Suprapubic skin (tissue), 4 donors: ENCODE measurements around the gene THOC6. TPM values are rescaled to one million over a fixed set of nuclear protein-coding genes. Genes with fewer than 3 reads are reported as not detected.
A peak's percentile ranks its signal among the peaks of the same experiment; 100 is the strongest.

Experiments used
- DNase-seq, 2 donors: peaks; one replicate each; pipeline ENCODE4 v3.0.0-alpha.2; 2019; ENCODE audit warnings: low spot score in 2 of 2
- H3K27ac ChIP-seq: fragments of 200-600 bp; sonication (generic); one replicate; pipeline ENCODE4 v1.5.1; 2019
- H3K27me3 ChIP-seq: fragments of 200-600 bp; sonication (generic); one replicate; pipeline ENCODE4 v1.5.1; 2019
- H3K36me3 ChIP-seq: fragments of 200-600 bp; sonication (generic); one replicate; pipeline ENCODE4 v1.5.1; 2019
- H3K4me1 ChIP-seq: fragments of 200-600 bp; sonication (generic); one replicate; pipeline ENCODE4 v1.5.1; 2019
- H3K4me3 ChIP-seq: fragments of 200-600 bp; sonication (generic); one replicate; pipeline ENCODE4 v1.5.1; 2019; ENCODE audit warnings: mild to moderate bottlenecking
- H3K9me3 ChIP-seq: fragments of 200-600 bp; sonication (generic); one replicate; pipeline ENCODE4 v1.5.1; 2019
- EP300 ChIP-seq: sonication (generic); formaldehyde crosslinking; IDR thresholded peaks from one replicate; pipeline ENCODE4 v1.6.1; 2017; ENCODE audit warnings: antibody characterized with exemption
- POLR2A ChIP-seq, 2 donors: fragments of 450-650 bp; IDR thresholded peaks; one replicate each; pipeline ENCODE4 v1.6.1; 2017; ENCODE audit warnings: antibody characterized with exemption in 2 of 2, mild to moderate bottlenecking in 2 of 2, moderate library complexity in 2 of 2
- POLR2AphosphoS5 ChIP-seq, 3 donors: sonication (generic); formaldehyde crosslinking; IDR thresholded peaks; one replicate each; pipeline ENCODE4 v1.6.1; 2017; ENCODE audit warnings: antibody characterized with exemption in 3 of 3
- WGBS: methylation state at CpG from one replicate; pipeline ENCODE4 v1.1.5; 2018; 5-methylcytosine and 5-hydroxymethylcytosine counted together
- total RNA-seq, 4 donors: library from RNA; depleted of rRNA; stranded (reverse); fragments of >200 nt; gene quantifications; one replicate each; pipeline ENCODE4 v1.1.0, GENCODE V29; 2016
- TF ChIP-seq, protein P1 (sequence below), 2 donors: fragments of 200-600 bp in 1 of 2; fragments of 450-650 bp in 1 of 2; sonication (generic) in 1 of 2; IDR thresholded peaks; one replicate each; pipeline ENCODE4 v1.5.1; 2016 to 2019; ENCODE audit warnings: antibody characterized with exemption in 2 of 2, mild to moderate bottlenecking in 1 of 2, moderate library complexity in 1 of 2

THOC6 gene
- total RNA-seq, 4 donors from 2014 or later: 15.8 to 27.0 (median 24.9) TPM

DNA sequence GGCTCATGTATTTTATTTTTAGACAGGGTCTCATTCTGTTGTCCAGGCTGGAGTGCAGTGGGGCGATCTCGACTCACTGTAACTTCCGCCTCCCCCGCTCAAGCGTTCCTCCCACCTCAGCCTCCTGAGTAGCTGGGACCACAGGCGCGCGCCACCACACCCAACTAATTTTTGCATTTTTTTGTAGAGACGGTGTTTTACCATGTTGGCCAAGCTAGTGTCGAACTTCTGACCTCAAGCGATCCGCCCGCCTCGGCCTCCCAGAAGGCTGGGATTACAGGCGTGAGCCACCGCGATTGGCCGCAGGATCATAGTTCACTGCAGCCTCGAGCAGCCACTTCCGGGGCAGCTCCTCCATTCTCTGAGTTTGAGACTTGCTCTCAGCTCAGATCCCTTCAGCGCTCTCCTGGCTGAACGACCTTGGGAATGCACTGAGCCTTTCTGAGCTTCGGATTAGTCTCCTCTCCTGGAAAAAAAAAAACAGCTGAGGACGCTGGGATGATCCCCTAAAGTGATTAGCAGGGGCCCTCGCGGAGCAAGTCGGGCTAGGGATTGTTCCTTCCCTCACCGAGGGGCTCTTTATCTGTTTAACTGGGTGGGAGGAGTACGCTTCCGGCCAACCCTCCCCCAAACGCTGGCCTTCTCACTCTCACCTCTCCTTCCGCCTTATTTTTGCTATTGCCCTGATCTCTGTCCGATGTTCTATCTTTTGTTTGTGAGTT, 42.5 kb upstream of the THOC6 start:
- TF ChIP-seq, protein P1, sequence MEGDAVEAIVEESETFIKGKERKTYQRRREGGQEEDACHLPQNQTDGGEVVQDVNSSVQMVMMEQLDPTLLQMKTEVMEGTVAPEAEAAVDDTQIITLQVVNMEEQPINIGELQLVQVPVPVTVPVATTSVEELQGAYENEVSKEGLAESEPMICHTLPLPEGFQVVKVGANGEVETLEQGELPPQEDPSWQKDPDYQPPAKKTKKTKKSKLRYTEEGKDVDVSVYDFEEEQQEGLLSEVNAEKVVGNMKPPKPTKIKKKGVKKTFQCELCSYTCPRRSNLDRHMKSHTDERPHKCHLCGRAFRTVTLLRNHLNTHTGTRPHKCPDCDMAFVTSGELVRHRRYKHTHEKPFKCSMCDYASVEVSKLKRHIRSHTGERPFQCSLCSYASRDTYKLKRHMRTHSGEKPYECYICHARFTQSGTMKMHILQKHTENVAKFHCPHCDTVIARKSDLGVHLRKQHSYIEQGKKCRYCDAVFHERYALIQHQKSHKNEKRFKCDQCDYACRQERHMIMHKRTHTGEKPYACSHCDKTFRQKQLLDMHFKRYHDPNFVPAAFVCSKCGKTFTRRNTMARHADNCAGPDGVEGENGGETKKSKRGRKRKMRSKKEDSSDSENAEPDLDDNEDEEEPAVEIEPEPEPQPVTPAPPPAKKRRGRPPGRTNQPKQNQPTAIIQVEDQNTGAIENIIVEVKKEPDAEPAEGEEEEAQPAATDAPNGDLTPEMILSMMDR (IDR thresholded peaks at IDR 0.05): no peak
- no peak for TF ChIP-seq EP300
- H3K36me3 ChIP-seq: no peaks in the 10 kb centered on the region
- H3K9me3 ChIP-seq: no peaks in the 10 kb centered on the region
- peaks cover 7% of the 10 kb centered on the region for H3K27me3 ChIP-seq
- DNase-seq: no peak
- WGBS: 67% methylated on average over 31 of the region's 33 CpGs
- peaks cover 39% of the 10 kb centered on the region for H3K4me1 ChIP-seq
- no peak overlapping the region for H3K27ac ChIP-seq
- H3K4me3 ChIP-seq: peak overlapping the region; percentile 80

- no peaks in the 10 kb centered on the region for H3K36me3 ChIP-seq
- WGBS: 80% methylated on average over 4 of the region's 4 CpGs
- peaks cover 7% of the 10 kb centered on the region for H3K27me3 ChIP-seq
- peaks cover 45% of the 10 kb centered on the region for H3K4me1 ChIP-seq
- no peak overlapping the region for H3K27ac ChIP-seq
- TF ChIP-seq POLR2A (IDR thresholded peaks at IDR 0.05): no peak
- no peak for TF ChIP-seq POLR2AphosphoS5 (IDR thresholded peaks at IDR 0.05)
- TF ChIP-seq EP300: no peak
- TF ChIP-seq, protein P1 (IDR thresholded peaks at IDR 0.05): no peak
- no peak overlapping the region for H3K4me3 ChIP-seq
- no peak for DNase-seq
- no peaks in the 10 kb centered on the region for H3K9me3 ChIP-seq
Observed at GRCh38 chr16:2981899-2982250, 42.0 kb upstream of the THOC6 start.

GRCh38 chr16:2982402-2982801, 41.4 kb upstream of the THOC6 start:
- Histone ChIP-seq H3K4me3 (no peak overlapping the region), H3K36me3 (no peaks in the 10 kb centered on the region), H3K9me3 (no peaks in the 10 kb centered on the region), H3K4me1 (peaks cover 48% of the 10 kb centered on the region), H3K27me3 (peaks cover 13% of the 10 kb centered on the region), H3K27ac (no peak overlapping the region)
- no peak for DNase-seq
- WGBS: 65% methylated on average over 5 of the region's 5 CpGs
- TF ChIP-seq, protein P1 (IDR thresholded peaks at IDR 0.05): no peak
- TF ChIP-seq POLR2AphosphoS5 (IDR thresholded peaks at IDR 0.05): no peak
- no peak for TF ChIP-seq POLR2A (IDR thresholded peaks at IDR 0.05)
- TF ChIP-seq EP300: no peak

DNA sequence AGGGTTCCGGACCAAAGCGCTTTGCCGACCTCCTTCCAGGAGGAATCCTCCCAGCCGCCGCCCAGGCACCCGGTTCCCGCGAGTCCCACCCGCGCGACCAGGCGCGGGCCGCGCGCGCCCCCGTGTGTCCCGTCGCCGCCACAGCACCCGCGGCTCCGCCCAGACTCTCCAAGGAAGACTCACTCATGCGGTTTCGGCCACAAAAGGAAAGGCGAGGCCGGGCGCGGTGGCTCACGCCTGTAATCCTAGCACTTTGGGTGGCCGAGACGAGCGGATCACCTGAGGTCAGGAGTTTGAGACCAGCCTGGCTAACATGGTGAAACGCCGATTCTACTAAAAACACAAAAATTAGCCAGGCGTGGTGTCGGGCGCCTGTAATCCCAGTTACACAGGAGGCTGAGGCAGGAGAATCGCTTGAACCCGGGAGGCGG, 40.1 kb upstream of the THOC6 start:
- no peak overlapping the region for H3K27ac ChIP-seq
- 10% methylated on average over 33 of the region's 42 CpGs for WGBS
- H3K36me3 ChIP-seq: no peaks in the 10 kb centered on the region
- TF ChIP-seq POLR2A (IDR thresholded peaks at IDR 0.05): no peak
- TF ChIP-seq, protein P1 (IDR thresholded peaks at IDR 0.05): peak; percentile 74 to 99
- TF ChIP-seq POLR2AphosphoS5 (IDR thresholded peaks at IDR 0.05): no peak
- no peak for TF ChIP-seq EP300
- H3K4me1 ChIP-seq: peaks cover 48% of the 10 kb centered on the region
- peak; percentile 85 to 90 for DNase-seq
- H3K4me3 ChIP-seq: peak overlapping the region; percentile 23
- peaks cover 26% of the 10 kb centered on the region for H3K27me3 ChIP-seq
- no peaks in the 10 kb centered on the region for H3K9me3 ChIP-seq

DNA sequence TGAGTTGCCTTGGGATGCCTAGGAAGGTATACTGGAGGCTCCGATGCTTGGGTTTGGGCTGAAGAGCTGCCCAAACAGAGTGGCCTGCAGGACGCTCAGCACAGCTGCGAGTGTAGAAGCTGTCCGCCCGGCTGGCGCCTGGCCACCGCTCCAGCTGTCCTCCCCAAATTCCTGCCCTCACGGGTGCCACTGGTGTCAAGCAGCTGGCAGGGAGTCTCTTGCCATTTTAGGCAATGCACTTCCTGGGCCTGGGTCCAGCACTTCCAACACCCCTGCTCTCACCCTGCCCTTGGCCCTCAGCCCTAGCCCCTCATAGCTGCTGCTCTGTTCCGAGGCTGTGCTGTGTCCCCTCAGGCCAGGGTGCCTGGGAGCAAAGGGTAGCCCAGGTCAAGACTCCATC, 38.4 kb upstream of the THOC6 start:
- Histone ChIP-seq H3K4me3 (no peak overlapping the region), H3K9me3 (no peaks in the 10 kb centered on the region), H3K27ac (no peak overlapping the region), H3K27me3 (peaks cover 34% of the 10 kb centered on the region), H3K36me3 (no peaks in the 10 kb centered on the region), H3K4me1 (peaks cover 40% of the 10 kb centered on the region)
- DNase-seq: no peak
- WGBS: 54% methylated on average over 3 of the region's 9 CpGs
- TF ChIP-seq EP300: no peak
- TF ChIP-seq POLR2A (IDR thresholded peaks at IDR 0.05): no peak
- TF ChIP-seq POLR2AphosphoS5 (IDR thresholded peaks at IDR 0.05): no peak
- TF ChIP-seq, protein P1 (IDR thresholded peaks at IDR 0.05): no peak
